IMR-90 (cell line): Measurements from ENCODE around the gene CACNA2D3. TPM values are rescaled to one million over a fixed set of nuclear protein-coding genes. Genes with fewer than 3 reads are reported as not detected.

Source experiments
- ATAC-seq: fragments of 200-7000 bp; cut with Tn5 transposase; 2 replicates; pipeline ENCODE4 v1.9.1; 2020; ENCODE audit warnings: low read depth, mild to moderate bottlenecking, moderate library complexity
- BruUV-seq: library from RNA; stranded (reverse); fragments of 400-500 nt; replicated peaks from 2 replicates; lab custom pipeline; 2021; lab: Mats Ljungman, UMichigan
- CTCF ChIA-PET: fragments of 300-600 bp; formaldehyde crosslinking; extraction: SDS; loops from one replicate; lab custom pipeline; 2021; ENCODE audit warnings: antibody characterized with exemption; lab: Yijun Ruan, JAX
- POLR2A ChIA-PET: fragments of 300-600 bp; sonication (Branson Sonifier 250); formaldehyde crosslinking; loops from one replicate; lab custom pipeline; 2022; ENCODE audit warnings: antibody characterized with exemption; ENCODE audit not compliant: unreplicated experiment; lab: Charles Lee
- DNase-seq: peaks from one replicate; pipeline ENCODE4 v3.0.0; 2013
- H2AFZ ChIP-seq: replicated peaks from 2 replicates; pipeline ENCODE3; 2013; ENCODE audit warnings: low read length, mild to moderate bottlenecking; ENCODE audit not compliant: poor library complexity
- H2AK5ac ChIP-seq: 2 replicates; pipeline ENCODE4 v1.6.1; 2013; ENCODE audit warnings: low read depth, low read length, inconsistent platforms
- H2AK9ac ChIP-seq: replicated peaks from 2 replicates; pipeline ENCODE3; 2013; ENCODE audit warnings: mild to moderate bottlenecking, low read depth, low read length, moderate library complexity; ENCODE audit not compliant: poor library complexity
- H2BK120ac ChIP-seq: 2 replicates; pipeline ENCODE4 v1.6.1; 2013; ENCODE audit warnings: low read depth, low read length, inconsistent platforms
- H2BK15ac ChIP-seq: 3 replicates; pipeline ENCODE4 v1.6.1; 2013; ENCODE audit warnings: low read depth, low read length, inconsistent platforms
- H2BK20ac ChIP-seq: 2 replicates; pipeline ENCODE4 v1.6.1; 2013; ENCODE audit warnings: low read depth, mild to moderate bottlenecking, inconsistent platforms, low read length, moderate library complexity
- H2BK5ac ChIP-seq: 2 replicates; pipeline ENCODE4 v1.6.1; 2013; ENCODE audit warnings: mild to moderate bottlenecking, low read depth, low read length, inconsistent platforms; ENCODE audit not compliant: poor library complexity, severe bottlenecking
- H3K14ac ChIP-seq: replicated peaks from 2 replicates; pipeline ENCODE4 v1.6.1; 2013; ENCODE audit warnings: low read depth, low read length, inconsistent platforms
- H3K18ac ChIP-seq: 2 replicates; pipeline ENCODE4 v1.6.1; 2013; ENCODE audit warnings: low read depth, low read length, control low read depth
- H3K23ac ChIP-seq: 2 replicates; pipeline ENCODE4 v1.6.1; 2013; ENCODE audit warnings: low read depth, low read length, inconsistent platforms
- H3K27ac ChIP-seq: 2 replicates; pipeline ENCODE4 v1.5.1; 2013; ENCODE audit warnings: mild to moderate bottlenecking, control low read depth, low read length; ENCODE audit not compliant: insufficient read depth
- H3K27me3 ChIP-seq: 2 replicates; pipeline ENCODE4 v1.6.1; 2013; ENCODE audit warnings: low read length; ENCODE audit not compliant: control insufficient read depth, insufficient read depth
- H3K36me3 ChIP-seq: 2 replicates; pipeline ENCODE4 v1.6.1; 2013; ENCODE audit warnings: low read length, mixed read lengths; ENCODE audit not compliant: control insufficient read depth, insufficient read depth
- H3K4ac ChIP-seq: 2 replicates; pipeline ENCODE4 v1.6.1; 2013; ENCODE audit warnings: low read depth, low read length, inconsistent platforms
- H3K4me1 ChIP-seq: 2 replicates; pipeline ENCODE4 v1.6.1; 2013; ENCODE audit warnings: low read length, mixed read lengths; ENCODE audit not compliant: control insufficient read depth, insufficient read depth
- H3K4me2 ChIP-seq: 2 replicates; pipeline ENCODE4 v1.6.1; 2013; ENCODE audit warnings: low read depth, mild to moderate bottlenecking, control low read depth, low read length, moderate library complexity
- H3K4me3 ChIP-seq: 2 replicates; pipeline ENCODE4 v1.5.1; 2013; ENCODE audit warnings: low read depth, mild to moderate bottlenecking, control low read depth, low read length, moderate library complexity; ENCODE audit not compliant: insufficient read depth
- H3K56ac ChIP-seq: 2 replicates; pipeline ENCODE4 v1.6.1; 2013; ENCODE audit warnings: low read length, inconsistent platforms; ENCODE audit not compliant: insufficient read depth; ENCODE audit errors: extremely low read depth
- H3K79me1 ChIP-seq, 2 experiments: 2 replicates each; pipeline ENCODE4 v1.6.1; 2013; ENCODE audit warnings: low read length in 2 of 2, inconsistent platforms in 1 of 2, low read depth in 1 of 2
- H3K9ac ChIP-seq: 2 replicates; pipeline ENCODE4 v1.6.1; 2013; ENCODE audit warnings: low read depth, low read length, control low read depth
- H3K9me1 ChIP-seq: 2 replicates; pipeline ENCODE4 v1.6.1; 2013; ENCODE audit warnings: low read length, inconsistent platforms; ENCODE audit not compliant: insufficient read depth
- H3K9me3 ChIP-seq: 2 replicates; pipeline ENCODE4 v1.6.1; 2013; ENCODE audit warnings: low read length; ENCODE audit not compliant: control insufficient read depth, insufficient read depth
- H4K20me1 ChIP-seq: 2 replicates; pipeline ENCODE4 v1.6.1; 2013; ENCODE audit warnings: low read length, inconsistent platforms; ENCODE audit not compliant: insufficient read depth
- H4K5ac ChIP-seq: 2 replicates; pipeline ENCODE4 v1.6.1; 2013; ENCODE audit warnings: mild to moderate bottlenecking, low read depth, low read length, control low read depth
- H4K8ac ChIP-seq, 2 experiments: 2 replicates each; pipeline ENCODE4 v1.6.1; 2013; ENCODE audit warnings: low read depth in 2 of 2, low read length in 2 of 2, control low read depth in 1 of 2, inconsistent platforms in 1 of 2
- H4K91ac ChIP-seq: 2 replicates; pipeline ENCODE4 v1.6.1; 2013; ENCODE audit warnings: low read depth, low read length, inconsistent platforms; ENCODE audit not compliant: insufficient read depth
- FOS ChIP-seq: fragments of 150-350 bp; IDR thresholded peaks from 2 replicates; pipeline ENCODE4 v1.6.1; 2016; ENCODE audit warnings: low read depth, low read length
- NFE2L2 ChIP-seq: fragments of 150-350 bp; IDR thresholded peaks from 2 replicates; pipeline ENCODE4 v1.6.1; 2016; ENCODE audit warnings: low read depth, mild to moderate bottlenecking, low read length
- WGBS, 2 experiments: methylation state at CpG; one replicate each; pipeline versions ENCODE4 v1.1.5 to v1.1.7; 2013; ENCODE audit warnings: missing lambda C conversion rate in 2 of 2; ENCODE audit not compliant: insufficient read length in 1 of 2; ENCODE audit errors: extremely low coverage in 2 of 2; 5-methylcytosine and 5-hydroxymethylcytosine counted together
- dilution Hi-C: fragments of 300-500 bp; cut with HindIII; formaldehyde crosslinking; loops from one replicate; pipeline ENCODE4 v1.14.3; 2018; ENCODE audit warnings: low sequenced_read_pairs; ENCODE audit not compliant: unreplicated experiment
- in situ Hi-C: fragments of 300-500 bp; cut with MboI; formaldehyde crosslinking; loops from 3 replicates; pipeline ENCODE4 v1.14.3; 2019; ENCODE audit warnings: low sequenced_read_pairs, inconsistent platforms, mixed read lengths
- intact Hi-C: fragments of 100-400 bp; cut with micrococcal nuclease; formaldehyde crosslinking; loops from 2 replicates; pipeline ENCODE4 v1.10.0; 2022
- polyA plus RNA-seq, 3 experiments: library from polyadenylated mRNA; depleted of rRNA; stranded (reverse); fragments of >200 nt; gene quantifications; 2 replicates each; pipeline ENCODE4 v1.2.3, GENCODE V29; 2012; ENCODE audit warnings: low replicate concordance in 1 of 3
- total RNA-seq: library from RNA; depleted of rRNA; stranded (reverse); fragments of >200 nt; gene quantifications from 2 replicates; pipeline ENCODE4 v1.2.3, GENCODE V29; 2012

CACNA2D3 gene
- total and polyA plus RNA-seq, 2 of the 4 experiments (the other 2 are of a cell fraction): 0.36 to 0.41 TPM

- intact Hi-C loops: loop anchor here (5.0 to 10.0 kb wide), 2 partner anchors 390 to 892 kb away; no protein-coding TSS in a partner anchor
- H2BK15ac ChIP-seq: no peak overlapping the region; the same call in 2 of the 3 replicates
Measured at GRCh38 chr3:54827056-54827687, 704.8 kb downstream of the CACNA2D3 start.

More at GRCh38 chr3:54827056-54827687, 704.8 kb downstream of the CACNA2D3 start:
- no peak overlapping the region for H2AFZ ChIP-seq
- H2BK20ac ChIP-seq: no peak overlapping the region; the same call in 1 of the 2 replicates
- H4K91ac ChIP-seq: peak overlapping the region; percentile 49
- CTCF ChIA-PET: no interaction called here
- no peaks in the 10 kb centered on the region for H3K79me1 ChIP-seq
- ATAC-seq (no peak), DNase-seq (no peak)
- 0 out of 4 replicates have a peak overlapping the region, but pooled peaks of 1 of the 2 experiments have one; percentile 5 for H4K8ac ChIP-seq
- peak overlapping the region; percentile 48 for H3K18ac ChIP-seq
- H3K9me3 ChIP-seq: peaks cover 4% of the 10 kb centered on the region; the same call in 1 of the 2 replicates
- H3K27ac ChIP-seq: no peak overlapping the region
- no peaks in the 10 kb centered on the region for H3K36me3 ChIP-seq
- WGBS, 2 experiments: 65% methylated on average over 6 of the region's 9 CpGs; no CpG with 5 or more reads in 1 of the 2 experiments
- H3K56ac ChIP-seq: no peak overlapping the region
- H3K4me2 ChIP-seq: no peak overlapping the region
- H3K27me3 ChIP-seq: peaks cover 7% of the 10 kb centered on the region
- dilution Hi-C loops (no loop called here), in situ Hi-C loops (loop anchor here (25.0 kb wide), 1 partner anchor 390 kb away; no protein-coding TSS in a partner anchor)
- no peaks in the 10 kb centered on the region for H4K20me1 ChIP-seq
- no peak overlapping the region for H3K23ac ChIP-seq
- no peak overlapping the region for H3K4me3 ChIP-seq
- no TSS peak for BruUV-seq
- H2AK9ac ChIP-seq: no peak overlapping the region
- no peak overlapping the region for H3K14ac ChIP-seq
- H3K4ac ChIP-seq: no peak overlapping the region
- no peak overlapping the region; the same call in 1 of the 2 replicates for H2AK5ac ChIP-seq
- no peak overlapping the region for H3K9ac ChIP-seq
- no peaks in the 10 kb centered on the region for H3K9me1 ChIP-seq
- peaks cover 4% of the 10 kb centered on the region; the same call in 1 of the 2 replicates for H3K4me1 ChIP-seq
- TF ChIP-seq NFE2L2 (peak; percentile 49), FOS (no peak)
- POLR2A ChIA-PET: no interaction called here
- peak overlapping the region; percentile 14 for H2BK5ac ChIP-seq
- peak overlapping the region; percentile 52; the same call in 1 of the 2 replicates for H2BK120ac ChIP-seq
- H4K5ac ChIP-seq: peak overlapping the region; percentile 49; the same call in 1 of the 2 replicates
